C4-2B (cell line): Measurements from ENCODE around the gene ARSK.

ENCODE experiments used
- ZFX ChIP-seq: fragments of 450-650 bp; IDR thresholded peaks from 2 replicates; pipeline ENCODE4 v1.6.1; 2017
- TF ChIP-seq, protein P1 (sequence below): fragments of 450-650 bp; conservative IDR thresholded peaks from 2 replicates; pipeline ENCODE4 v1.5.1; 2017; ENCODE audit warnings: mild to moderate bottlenecking

- TF ChIP-seq, protein P1, sequence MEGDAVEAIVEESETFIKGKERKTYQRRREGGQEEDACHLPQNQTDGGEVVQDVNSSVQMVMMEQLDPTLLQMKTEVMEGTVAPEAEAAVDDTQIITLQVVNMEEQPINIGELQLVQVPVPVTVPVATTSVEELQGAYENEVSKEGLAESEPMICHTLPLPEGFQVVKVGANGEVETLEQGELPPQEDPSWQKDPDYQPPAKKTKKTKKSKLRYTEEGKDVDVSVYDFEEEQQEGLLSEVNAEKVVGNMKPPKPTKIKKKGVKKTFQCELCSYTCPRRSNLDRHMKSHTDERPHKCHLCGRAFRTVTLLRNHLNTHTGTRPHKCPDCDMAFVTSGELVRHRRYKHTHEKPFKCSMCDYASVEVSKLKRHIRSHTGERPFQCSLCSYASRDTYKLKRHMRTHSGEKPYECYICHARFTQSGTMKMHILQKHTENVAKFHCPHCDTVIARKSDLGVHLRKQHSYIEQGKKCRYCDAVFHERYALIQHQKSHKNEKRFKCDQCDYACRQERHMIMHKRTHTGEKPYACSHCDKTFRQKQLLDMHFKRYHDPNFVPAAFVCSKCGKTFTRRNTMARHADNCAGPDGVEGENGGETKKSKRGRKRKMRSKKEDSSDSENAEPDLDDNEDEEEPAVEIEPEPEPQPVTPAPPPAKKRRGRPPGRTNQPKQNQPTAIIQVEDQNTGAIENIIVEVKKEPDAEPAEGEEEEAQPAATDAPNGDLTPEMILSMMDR = no peak
- no peak for TF ChIP-seq ZFX
Observed at GRCh38 chr5:95537501-95537900, 17.4 kb upstream of the ARSK start.
